GM12878 (cell line): Measurements from ENCODE around the gene CRB2. TPM values are rescaled to one million over a fixed set of nuclear protein-coding genes. Genes with fewer than 3 reads are reported as not detected.

Experiments used
- ATAC-seq: fragments of 200-7000 bp; cut with Tn5 transposase; 3 replicates; pipeline ENCODE4 v1.9.1; 2020; ENCODE audit warnings: mild to moderate bottlenecking, moderate library complexity
- BruUV-seq: library from RNA; stranded (reverse); fragments of 400-500 nt; replicated peaks from 2 replicates; lab custom pipeline; 2021; lab: Mats Ljungman, UMichigan
- CTCF ChIA-PET: fragments of 300-600 bp; sonication (Branson Sonifier 250); formaldehyde crosslinking; extraction: SDS; loops from one replicate; lab custom pipeline; 2021; ENCODE audit warnings: inconsistent platforms; lab: Yijun Ruan, JAX
- POLR2A ChIA-PET: fragments of 350-600 bp; formaldehyde crosslinking; extraction: SDS; loops from one replicate; lab custom pipeline; 2021; ENCODE audit warnings: inconsistent platforms; lab: Charles Lee
- RAD21 ChIA-PET: fragments of 300-600 bp; sonication (Branson Sonifier 250); formaldehyde crosslinking; loops from one replicate; lab custom pipeline; 2023; ENCODE audit warnings: antibody characterized with exemption; ENCODE audit not compliant: unreplicated experiment; lab: Charles Lee
- SMC1A ChIA-PET: fragments of 300-600 bp; sonication (Branson Sonifier 250); formaldehyde crosslinking; loops from one replicate; lab custom pipeline; 2023; ENCODE audit not compliant: unreplicated experiment, uncharacterized antibody; lab: Charles Lee
- DNase-seq: peaks from one replicate; pipeline ENCODE4 v3.0.0-alpha.2; 2011; ENCODE audit warnings: low read depth, low spot score
- FAIRE-seq: peaks from 3 replicates; lab custom pipeline; 2011; peaks lifted over from hg19 to GRCh38; lab: Jason Lieb, UNC
- H2AFZ ChIP-seq: 2 replicates; pipeline ENCODE4 v1.6.0; 2011; ENCODE audit warnings: low read depth, low read length, control low read depth; ENCODE audit not compliant: control insufficient read depth
- H3K27ac ChIP-seq: 2 replicates; pipeline ENCODE4 v1.5.1; 2011; ENCODE audit warnings: control low read depth; ENCODE audit not compliant: control insufficient read depth, insufficient read depth
- H3K27me3 ChIP-seq, 2 experiments: replicated peaks in 1 of 2; 2 replicates each; pipeline versions ENCODE4 v1.6.0 to v1.6.1; 2011; ENCODE audit warnings: low read length in 1 of 2; ENCODE audit not compliant: control insufficient read depth in 2 of 2, insufficient read depth in 2 of 2
- H3K36me3 ChIP-seq, 2 experiments: 2 replicates each; pipeline ENCODE4 v1.5.1; 2011; ENCODE audit warnings: low read length in 1 of 2; ENCODE audit not compliant: control insufficient read depth in 2 of 2, insufficient read depth in 2 of 2
- H3K4me1 ChIP-seq: 2 replicates; pipeline ENCODE4 v1.6.1; 2011; ENCODE audit warnings: mild to moderate bottlenecking, low read length, moderate library complexity, mixed read lengths; ENCODE audit not compliant: control insufficient read depth, insufficient read depth
- H3K4me2 ChIP-seq: 2 replicates; pipeline ENCODE4 v1.6.0; 2011; ENCODE audit warnings: control low read depth; ENCODE audit not compliant: control insufficient read depth, insufficient read depth
- H3K4me3 ChIP-seq: fragments of 200-600 bp; sonication (generic); 2 replicates; pipeline ENCODE4 v1.5.1; 2016
- H3K79me2 ChIP-seq: 2 replicates; pipeline ENCODE4 v1.6.0; 2011; ENCODE audit warnings: low read length; ENCODE audit not compliant: control insufficient read depth, insufficient read depth
- H3K9ac ChIP-seq: 2 replicates; pipeline ENCODE4 v1.8.0; 2011; ENCODE audit warnings: low read length, control low read depth, mixed read lengths; ENCODE audit not compliant: control insufficient read depth, insufficient read depth
- H3K9me3 ChIP-seq: replicated peaks from 3 replicates; pipeline ENCODE4 v1.5.1; 2011; ENCODE audit warnings: mild to moderate bottlenecking, low read length; ENCODE audit not compliant: control insufficient read depth, insufficient read depth
- H4K20me1 ChIP-seq: 2 replicates; pipeline ENCODE4 v1.6.0; 2011; ENCODE audit not compliant: control insufficient read depth, insufficient read depth
- BCL3 ChIP-seq: IDR thresholded peaks from 2 replicates; pipeline ENCODE4 v1.6.1; 2011; ENCODE audit warnings: borderline replicate concordance, low read depth, mild to moderate bottlenecking, moderate library complexity, low read length; ENCODE audit not compliant: insufficient read depth, poor library complexity, severe bottlenecking
- CUX1 ChIP-seq: IDR thresholded peaks from 2 replicates; pipeline ENCODE4 v1.6.1; 2012; ENCODE audit warnings: improper control_type of control experiment, low read depth, low read length; ENCODE audit not compliant: insufficient replicate concordance
- DPF2 ChIP-seq: fragments of 450-650 bp; IDR thresholded peaks from 2 replicates; pipeline ENCODE4 v1.6.1; 2017; ENCODE audit warnings: mild to moderate bottlenecking
- ESRRA ChIP-seq: IDR thresholded peaks from 2 replicates; pipeline ENCODE4 v1.6.1; 2012; ENCODE audit warnings: mild to moderate bottlenecking, low read length, improper control_type of control experiment
- HCFC1 ChIP-seq: fragments of 150-350 bp; IDR thresholded peaks from 2 replicates; pipeline ENCODE4 v1.6.1; 2014; ENCODE audit warnings: low read length
- NFYA ChIP-seq: IDR thresholded peaks from 2 replicates; pipeline ENCODE4 v1.6.1; 2011; ENCODE audit warnings: low read depth, mild to moderate bottlenecking, low read length, improper control_type of control experiment, borderline replicate concordance
- NRF1 ChIP-seq: conservative IDR thresholded peaks from 2 replicates; pipeline ENCODE4 v1.6.1; 2011; ENCODE audit warnings: mild to moderate bottlenecking, low read depth, low read length, improper control_type of control experiment
- SKIL ChIP-seq: fragments of 450-650 bp; IDR thresholded peaks from 2 replicates; pipeline ENCODE4 v1.6.1; 2017; ENCODE audit warnings: mild to moderate bottlenecking, low read depth, inconsistent platforms; ENCODE audit not compliant: poor library complexity, severe bottlenecking
- SREBF2 ChIP-seq: IDR thresholded peaks from 2 replicates; pipeline ENCODE4 v1.6.1; 2012; ENCODE audit warnings: mild to moderate bottlenecking, low read length
- ZNF24 ChIP-seq: fragments of 450-650 bp; IDR thresholded peaks from 2 replicates; pipeline ENCODE4 v1.6.1; 2017; ENCODE audit warnings: antibody characterized with exemption, mild to moderate bottlenecking
- ZNF274 ChIP-seq: IDR thresholded peaks from one replicate; pipeline ENCODE4 v1.8.0; 2011; ENCODE audit not compliant: insufficient read length, insufficient read depth
- WGBS: methylation state at CpG from one replicate; pipeline ENCODE4 v1.1.6; 2016; ENCODE audit warnings: low lambda C conversion rate; ENCODE audit not compliant: insufficient replicate concordance, insufficient coverage; ENCODE audit errors: missing lambda C conversion rate; 5-methylcytosine and 5-hydroxymethylcytosine counted together
- in situ Hi-C: fragments of 300-500 bp; cut with MboI; formaldehyde crosslinking; loops from 9 replicates; pipeline ENCODE4 v1.14.3; 2018; ENCODE audit warnings: mixed read lengths
- intact Hi-C: fragments of 100-400 bp; cut with micrococcal nuclease; formaldehyde crosslinking; loops from one replicate; pipeline ENCODE4 v1.14.2; 2022; ENCODE audit not compliant: unreplicated experiment
- polyA plus RNA-seq, 11 experiments: library from polyadenylated mRNA; depleted of rRNA in 4 of 11; unstranded in 6 of 11; stranded (reverse) in 5 of 11; fragments of >200 nt; fragmentation: Nextera tagmentation in 4 of 11; fragmentation: Illumina TruSeq in 1 of 11; extraction: Ambion mirVana in 4 of 11; extraction: Trizol in 1 of 11; gene quantifications; 1 replicate in 1 of 11; 2 replicates in 10 of 11; pipeline versions ENCODE4 v1.2.1 to v1.2.3, GENCODE V29; 2011 to 2016; ENCODE audit warnings: inconsistent platforms in 2 of 11, missing spikeins in 2 of 11, low read depth in 1 of 11
- total RNA-seq, 4 experiments: library from RNA; depleted of rRNA in 3 of 4; stranded (reverse); fragments of >200 nt in 3 of 4; fragmentation: Illumina TruSeq in 1 of 4; extraction: Trizol in 1 of 4; gene quantifications; 2 replicates each; pipeline versions ENCODE4 v1.2.1 to v1.2.3, GENCODE V29; 2013 to 2021

The CRB2 gene
- total and polyA plus RNA-seq, 10 of the 15 experiments (the other 5 are each of a cell fraction or from before 2014, with no cell fraction given), result 0.01 to 0.80 (median 0.23) TPM; not detected in 3

- TF ChIP-seq BCL3, result no peak
- no peak for TF ChIP-seq ZNF274
- TF ChIP-seq DPF2, result peak; percentile 61
- TF ChIP-seq HCFC1, result no peak
- TF ChIP-seq ZNF24, result 0 out of 2 replicates have a peak, but pooled peaks have one; percentile 6
- TF ChIP-seq SKIL, result peak; percentile 73
These were observed 37.8 kb upstream of the CRB2 start (continued) for GRCh38 chr9:123318202-123318601.

GRCh38 chr9:123318961-123319421 lies 37.0 kb upstream of the CRB2 start:
- H3K79me2 ChIP-seq, result no peaks in the 10 kb centered on the region
- no TSS peak for BruUV-seq
- in situ Hi-C loops (no loop called here), intact Hi-C loops (no loop called here)
- H4K20me1 ChIP-seq, result no peaks in the 10 kb centered on the region
- peak overlapping the region; percentile 64 for H3K4me2 ChIP-seq
- 91% methylated on average over 7 of the region's 7 CpGs for WGBS
- H3K4me3 ChIP-seq, result peak overlapping the region; percentile 46
- SMC1A ChIA-PET, result interaction anchor here (1.0 to 18.1 kb wide), 9 partner anchors 11 to 216 kb away, joined by 3 to 268 read pairs (median 4); no protein-coding TSS in a partner anchor
- RAD21 ChIA-PET, result interaction anchor here (1.0 to 5.8 kb wide), 5 partner anchors 14 to 31 kb away, joined by 3 to 61 read pairs (median 6); no protein-coding TSS in a partner anchor
- no peak overlapping the region for H2AFZ ChIP-seq
- ATAC-seq, result no peak
- H3K27me3 ChIP-seq, result no peaks in the 10 kb centered on the region
- no peaks in the 10 kb centered on the region for H3K36me3 ChIP-seq
- no peak for DNase-seq
- POLR2A ChIA-PET, result interaction anchor here (1.2 to 3.0 kb wide), 2 partner anchors 20 to 84 kb away, joined by 3 to 30 read pairs; no protein-coding TSS in a partner anchor
- peaks cover 62% of the 10 kb centered on the region for H3K4me1 ChIP-seq
- CTCF ChIA-PET, result interaction anchor here (0.6 to 2.7 kb wide), 7 partner anchors 19 to 798 kb away, joined by 3 to 12 read pairs (median 4); no protein-coding TSS in a partner anchor
- H3K9ac ChIP-seq, result peak overlapping the region; percentile 57
- no peaks in the 10 kb centered on the region for H3K9me3 ChIP-seq
- peak overlapping the region; percentile 43 for H3K27ac ChIP-seq
- no peak for FAIRE-seq
- TF ChIP-seq NRF1 (no peak), ESRRA (no peak), CUX1 (no peak), NFYA (no peak), SREBF2 (no peak)
